ENCODE results near the gene SEMA5B.

DNA sequence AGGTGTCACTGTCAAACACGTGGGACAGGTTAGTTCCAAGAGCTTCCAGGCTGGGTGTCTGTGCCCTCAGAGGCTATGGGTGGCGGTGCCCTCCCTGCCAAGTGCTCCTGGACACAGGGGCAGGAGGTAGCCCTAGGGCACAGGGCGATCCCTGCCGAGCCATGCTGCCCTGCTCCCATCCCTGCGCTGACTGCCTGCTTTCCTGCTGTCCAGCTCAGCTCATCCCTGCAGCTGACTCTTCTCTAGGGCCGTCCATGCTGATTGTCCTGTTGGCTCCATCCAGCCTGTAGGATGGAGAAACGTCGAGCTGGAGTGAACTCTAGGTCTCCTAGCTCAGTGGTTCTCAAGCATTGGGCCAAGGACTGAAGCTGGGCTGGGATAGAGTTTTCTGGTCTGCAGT, 42.9 kb upstream of the SEMA5B start:
- TF ChIP-seq, protein P1, sequence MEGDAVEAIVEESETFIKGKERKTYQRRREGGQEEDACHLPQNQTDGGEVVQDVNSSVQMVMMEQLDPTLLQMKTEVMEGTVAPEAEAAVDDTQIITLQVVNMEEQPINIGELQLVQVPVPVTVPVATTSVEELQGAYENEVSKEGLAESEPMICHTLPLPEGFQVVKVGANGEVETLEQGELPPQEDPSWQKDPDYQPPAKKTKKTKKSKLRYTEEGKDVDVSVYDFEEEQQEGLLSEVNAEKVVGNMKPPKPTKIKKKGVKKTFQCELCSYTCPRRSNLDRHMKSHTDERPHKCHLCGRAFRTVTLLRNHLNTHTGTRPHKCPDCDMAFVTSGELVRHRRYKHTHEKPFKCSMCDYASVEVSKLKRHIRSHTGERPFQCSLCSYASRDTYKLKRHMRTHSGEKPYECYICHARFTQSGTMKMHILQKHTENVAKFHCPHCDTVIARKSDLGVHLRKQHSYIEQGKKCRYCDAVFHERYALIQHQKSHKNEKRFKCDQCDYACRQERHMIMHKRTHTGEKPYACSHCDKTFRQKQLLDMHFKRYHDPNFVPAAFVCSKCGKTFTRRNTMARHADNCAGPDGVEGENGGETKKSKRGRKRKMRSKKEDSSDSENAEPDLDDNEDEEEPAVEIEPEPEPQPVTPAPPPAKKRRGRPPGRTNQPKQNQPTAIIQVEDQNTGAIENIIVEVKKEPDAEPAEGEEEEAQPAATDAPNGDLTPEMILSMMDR (IDR thresholded peaks at IDR 0.05; ENCODE audit: insufficient read depth, low read depth, low read length) = no peak
- TF ChIP-seq EZH2 (IDR thresholded peaks at IDR 0.05; ENCODE audit: insufficient read depth, low read length) = no peak
